OCI-M1 (cell line): ENCODE data around the gene IVNS1ABP.
"Not testable (repeated sequence)": the region's sequence is repeated elsewhere in the genome, so short reads cannot be mapped to it uniquely, and the experiment has no call there.

Source experiments
- DNase-seq: peaks from one replicate; lab custom pipeline; 2025; lab: John Stamatoyannopoulos, UW

The IVNS1ABP gene

DNA sequence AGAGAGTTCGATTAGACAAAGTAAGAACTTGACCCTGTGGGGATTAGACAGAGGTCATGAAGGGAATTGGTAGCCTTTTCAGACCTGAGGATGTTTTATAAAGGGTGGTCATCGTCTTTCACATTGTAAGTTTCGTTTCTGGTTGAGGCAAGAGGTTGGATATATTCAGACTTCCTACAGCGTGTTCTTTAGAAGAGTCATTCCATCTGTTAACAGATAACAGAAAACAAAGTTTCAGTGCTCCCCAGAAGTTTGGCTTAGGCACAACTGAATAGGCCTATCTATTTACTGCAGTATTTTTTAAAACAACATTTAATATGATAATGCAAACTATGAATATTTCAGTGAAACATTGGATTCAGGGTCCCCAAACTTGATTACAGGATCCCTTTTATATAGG, 17.1 kb upstream of the IVNS1ABP start:
- peak; percentile 73 for DNase-seq

DNA sequence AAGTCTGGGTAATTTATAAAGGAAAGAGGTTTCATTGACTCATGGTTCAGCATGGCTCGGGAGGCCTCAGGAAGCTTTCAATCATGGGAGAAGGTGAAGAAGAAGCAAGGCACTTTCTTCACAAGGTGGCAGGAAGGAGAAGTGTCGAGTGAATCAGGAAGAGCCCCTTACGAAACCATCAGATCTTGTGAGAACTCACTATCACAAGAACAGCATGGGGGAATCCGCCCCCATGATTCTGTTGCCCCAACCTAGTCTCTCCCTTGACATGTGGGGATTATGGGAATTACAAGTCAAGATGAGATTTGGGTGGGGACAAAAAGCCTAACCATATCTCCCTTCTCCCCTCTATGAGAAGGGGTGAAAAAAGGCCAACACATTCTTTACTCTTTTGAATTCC, 11.2 kb upstream of the IVNS1ABP start:
- DNase-seq: no peak

DNA sequence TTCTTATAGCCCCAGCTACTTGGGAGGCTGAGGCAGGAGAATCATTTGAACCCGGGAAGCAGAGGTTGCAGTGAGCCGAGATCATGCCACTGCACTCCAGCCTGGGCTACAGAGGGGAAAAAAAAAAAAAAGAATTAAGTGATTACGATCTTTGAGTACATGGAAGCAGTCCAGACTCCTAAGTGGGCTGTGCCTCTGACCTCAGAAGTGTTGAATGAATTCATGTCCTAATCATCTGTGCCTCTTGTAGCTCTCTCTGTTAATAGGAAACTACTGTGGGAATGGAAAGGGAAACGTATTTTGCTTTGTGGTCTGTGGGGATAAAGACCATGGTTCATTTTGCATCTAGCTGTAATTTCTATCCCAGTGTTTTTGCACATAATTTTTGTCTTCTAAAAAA, 8.4 kb upstream of the IVNS1ABP start:
- peak; percentile 51 for DNase-seq

DNA sequence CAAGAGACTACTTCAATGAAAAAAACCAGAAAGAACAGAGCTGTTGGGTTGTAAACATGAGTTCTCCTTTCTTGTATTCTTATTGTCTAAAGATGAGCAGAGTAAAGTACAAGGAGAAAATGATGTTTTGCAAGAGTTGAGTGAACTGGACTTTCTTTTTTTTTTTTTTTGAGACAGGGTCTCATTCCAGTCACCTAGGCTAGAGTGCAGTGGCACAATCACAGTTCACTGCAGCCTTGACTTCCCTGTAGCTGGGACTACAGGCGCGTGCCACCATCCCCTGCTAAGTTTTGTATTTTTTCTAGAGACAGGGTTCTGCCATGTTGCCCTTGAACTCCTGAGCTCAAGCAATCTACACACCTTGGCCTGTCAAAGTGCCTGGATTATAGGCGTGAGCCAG, 7.1 kb upstream of the IVNS1ABP start:
- DNase-seq: no peak

DNA sequence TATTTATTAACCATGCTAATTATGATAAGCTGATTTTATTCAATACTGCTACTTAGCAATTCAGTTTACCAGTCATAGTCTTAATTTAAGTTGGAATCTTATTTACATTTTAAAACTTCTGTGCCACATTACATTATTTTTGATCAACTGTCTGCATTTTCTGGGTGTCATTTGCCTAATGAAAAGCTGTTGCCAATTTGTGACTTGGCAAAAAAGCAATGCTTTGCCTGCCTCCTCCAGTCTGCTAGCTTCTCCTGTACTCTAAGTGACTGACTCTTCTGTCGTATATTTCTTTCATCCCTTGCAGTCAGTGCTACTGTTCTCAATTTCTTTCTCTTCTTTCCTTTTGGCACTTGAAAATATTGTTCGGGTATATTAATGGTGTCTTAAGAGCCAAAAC, 5.6 kb upstream of the IVNS1ABP start:
- no peak for DNase-seq

DNA sequence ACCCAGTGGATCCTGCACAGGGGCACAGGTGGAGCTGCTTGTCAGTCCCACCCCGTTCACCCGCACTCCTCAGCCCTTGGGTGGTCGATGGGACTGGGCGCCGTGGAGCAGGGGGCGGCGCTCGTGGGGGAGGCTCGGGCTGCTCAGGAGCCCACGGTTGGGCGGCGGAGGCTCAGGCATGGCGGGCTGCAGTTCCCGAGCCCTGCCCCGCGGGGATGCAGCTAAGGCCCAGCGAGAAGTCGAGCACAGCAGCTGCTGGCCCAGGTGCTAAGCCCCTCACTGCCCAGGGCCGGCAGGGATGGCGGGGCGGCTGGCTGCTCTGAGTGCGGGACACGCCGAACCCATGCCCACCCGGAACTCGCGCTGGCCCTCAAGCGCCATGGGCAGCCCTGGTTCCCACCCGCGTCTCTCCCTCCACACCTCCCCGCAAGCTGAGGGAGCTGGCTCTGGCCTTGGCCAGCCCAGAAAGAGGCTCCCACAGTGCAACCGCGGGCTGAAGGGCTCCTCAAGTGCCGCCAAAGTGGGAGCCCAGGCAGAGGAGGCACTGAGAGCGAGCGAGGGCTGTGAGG, 4.7 kb upstream of the IVNS1ABP start:
- DNase-seq: not testable (repeated sequence)

DNA sequence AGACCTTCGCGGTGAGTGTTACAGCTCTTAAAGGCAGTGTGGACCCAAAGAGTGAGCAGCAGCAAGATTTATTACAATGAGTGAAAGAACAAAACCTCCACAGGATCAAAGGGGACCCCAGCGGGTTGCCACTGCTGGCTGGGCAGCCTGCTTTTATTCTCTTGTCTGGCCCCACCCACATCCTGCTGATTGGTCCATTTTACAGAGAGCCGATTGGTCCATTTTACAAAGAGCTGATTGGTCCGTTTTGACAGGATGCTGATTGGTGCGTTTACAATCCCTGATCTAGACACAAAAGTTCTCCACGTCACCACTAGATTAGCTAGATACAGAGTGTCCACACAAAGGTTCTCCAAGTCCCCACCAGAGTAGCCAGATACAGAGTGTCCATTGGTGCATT, 4.1 kb upstream of the IVNS1ABP start:
- not testable (repeated sequence) for DNase-seq

DNA sequence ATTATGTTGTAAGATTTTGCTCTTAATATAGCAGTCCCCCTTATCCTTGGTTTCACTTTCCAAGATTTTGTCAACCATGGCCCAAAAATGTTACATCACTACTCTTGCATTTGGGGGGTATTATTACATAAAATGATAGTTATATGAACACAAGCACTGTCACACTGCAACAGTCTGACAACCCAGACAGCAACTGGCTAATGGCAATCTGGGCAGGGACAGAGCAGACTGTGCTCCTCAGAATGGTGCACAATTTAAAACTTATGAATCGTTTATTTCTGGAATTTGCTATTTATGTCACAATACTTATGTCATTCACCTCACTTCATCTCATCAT, 2.1 kb upstream of the IVNS1ABP start:
- no peak for DNase-seq

DNA sequence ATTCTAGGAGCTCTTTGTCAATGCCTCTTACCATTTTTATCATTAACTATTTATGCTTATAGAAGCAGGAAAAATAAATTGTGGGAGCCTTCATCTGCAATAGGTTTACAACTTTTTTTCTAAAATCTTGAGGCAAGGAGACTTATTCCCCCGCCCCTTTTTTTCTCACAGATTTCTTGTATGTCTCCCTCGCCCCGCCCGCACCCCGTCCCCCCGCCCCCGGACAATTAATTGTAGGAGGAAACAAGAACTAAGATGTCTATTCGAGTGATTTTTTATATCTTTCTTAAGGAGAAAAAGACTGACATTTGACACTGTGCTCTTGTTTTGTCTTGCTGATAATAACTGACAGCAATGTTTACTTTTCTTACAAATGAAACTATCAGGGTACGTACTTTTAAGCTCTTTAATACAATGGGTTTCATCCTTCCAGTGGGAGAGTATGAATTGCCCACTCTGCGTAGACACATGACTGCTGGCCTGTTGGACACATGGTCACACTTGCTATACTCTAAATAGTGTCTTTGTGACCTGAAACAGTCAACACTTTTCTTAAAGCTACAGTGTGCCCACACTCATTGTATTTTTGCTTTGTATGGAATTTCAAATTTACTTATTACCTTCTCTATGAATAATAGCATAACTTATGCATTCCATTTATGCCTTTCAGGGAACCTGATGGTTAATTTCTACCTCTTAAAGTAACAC, 1.5 kb upstream of the IVNS1ABP start:
- DNase-seq: peak; percentile 56

DNA sequence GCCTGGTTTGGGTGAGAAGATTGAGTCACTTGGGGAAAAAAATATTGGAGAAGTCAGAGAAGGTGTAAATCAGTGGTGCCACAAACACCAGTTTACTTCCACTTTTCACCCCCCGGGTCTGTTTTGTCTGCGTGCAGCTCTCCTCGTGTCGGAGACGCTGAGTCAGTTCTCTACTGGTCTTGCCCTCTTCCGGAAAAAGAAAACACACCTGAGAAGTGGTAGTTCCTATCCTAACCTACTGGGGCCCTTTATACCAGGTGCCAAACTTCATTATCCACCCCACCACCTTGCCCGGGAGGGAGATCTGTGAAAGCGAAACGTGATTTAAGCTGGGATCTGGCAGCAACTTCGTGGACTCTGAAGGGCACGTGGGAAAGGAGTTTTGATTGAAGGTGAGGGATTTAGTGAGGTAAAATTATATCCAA, 855 bp upstream of the IVNS1ABP start:
- DNase-seq: peak; percentile 95

DNA sequence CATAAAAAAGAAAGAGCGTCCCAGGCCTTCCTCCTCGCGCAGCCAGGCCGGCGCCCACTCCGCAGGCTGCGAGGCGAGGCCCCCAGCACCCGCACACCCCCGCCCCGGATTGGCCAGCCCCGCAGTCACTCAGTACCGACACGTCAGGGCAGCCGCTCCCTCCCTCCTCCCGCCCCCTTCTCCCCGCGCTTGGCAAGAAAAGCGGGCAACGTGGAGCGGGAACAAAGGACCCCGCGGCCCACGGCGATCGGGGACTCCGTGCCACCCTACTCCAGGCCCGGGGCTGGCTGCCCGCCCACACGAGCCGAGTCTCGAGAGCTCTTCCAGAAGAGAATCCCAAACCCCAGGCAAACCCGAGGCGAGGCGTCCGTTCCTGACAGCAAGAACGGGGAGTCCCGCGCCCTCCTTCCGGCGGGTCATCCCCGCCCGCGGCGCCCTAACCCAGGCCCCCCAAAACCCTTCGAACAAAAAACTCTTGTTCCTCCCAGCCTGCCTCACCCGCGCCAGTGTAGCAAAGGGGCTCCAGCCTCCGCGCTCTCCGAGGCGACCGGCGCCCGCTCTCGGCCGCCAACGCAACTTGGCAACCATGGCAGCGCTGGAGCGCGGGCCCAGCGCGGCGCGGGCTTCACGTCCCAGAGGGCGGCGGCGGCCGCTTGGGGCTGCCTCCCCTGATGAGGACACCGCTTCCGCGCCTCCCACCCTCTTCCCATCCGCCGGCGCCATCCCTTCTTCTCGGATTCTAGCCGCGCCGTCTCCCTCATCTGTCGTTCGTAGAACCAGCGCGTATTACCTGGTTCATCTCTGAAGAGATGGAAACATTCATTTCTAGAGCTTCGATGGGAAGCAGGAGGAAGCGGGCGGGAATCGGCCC, 645 bp downstream of the IVNS1ABP start:
- peak; percentile 89 for DNase-seq

DNA sequence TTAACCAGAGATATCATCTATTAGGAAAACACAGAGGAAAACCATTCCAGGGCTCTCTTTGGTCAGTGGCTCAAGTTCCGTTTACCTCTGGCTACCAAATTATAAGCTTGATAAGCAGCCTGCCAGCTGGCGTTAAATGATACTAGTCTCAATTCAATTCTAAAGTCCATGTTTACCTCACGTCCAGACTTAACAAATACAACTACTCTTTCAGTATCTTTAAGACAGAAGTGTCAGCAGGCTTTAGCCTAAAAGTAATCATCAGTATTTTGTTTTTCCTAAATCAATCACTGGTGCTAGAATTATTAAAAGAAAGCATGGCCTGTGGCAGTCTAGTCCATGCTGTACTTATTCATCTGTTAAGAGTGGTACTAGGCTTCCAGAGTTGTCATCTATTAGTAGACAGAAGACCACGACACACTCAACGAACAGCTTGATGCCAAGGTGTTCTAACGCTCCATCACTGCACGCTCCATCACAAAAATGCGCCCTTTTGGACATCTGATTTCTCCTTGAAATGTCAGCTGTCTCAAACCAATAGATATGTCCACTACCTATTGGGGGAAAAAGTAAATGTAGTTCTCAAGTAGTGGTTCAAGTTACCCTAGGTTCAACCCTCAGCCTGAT, 1.5 kb downstream of the IVNS1ABP start:
- peak; percentile 78 for DNase-seq

DNA sequence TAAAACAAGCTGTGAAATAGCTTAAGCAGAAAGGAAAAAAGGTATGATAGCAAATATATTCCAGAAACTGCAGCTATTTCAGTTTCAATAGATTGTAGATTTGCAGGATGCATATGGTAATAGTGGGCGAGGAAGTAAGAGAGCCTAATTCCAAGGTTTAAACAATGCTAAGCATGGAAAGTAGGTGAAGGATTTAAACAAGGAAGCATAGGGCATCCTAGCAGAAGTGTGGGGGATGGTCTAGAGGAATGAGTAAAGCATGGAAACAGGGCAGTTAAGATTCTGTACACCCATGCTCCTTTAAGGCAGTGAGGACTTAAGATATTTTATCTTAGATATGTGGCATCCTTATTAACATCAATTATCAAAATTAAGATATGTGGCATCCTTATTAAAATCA, 2.6 kb downstream of the IVNS1ABP start:
- DNase-seq: peak; percentile 72

DNA sequence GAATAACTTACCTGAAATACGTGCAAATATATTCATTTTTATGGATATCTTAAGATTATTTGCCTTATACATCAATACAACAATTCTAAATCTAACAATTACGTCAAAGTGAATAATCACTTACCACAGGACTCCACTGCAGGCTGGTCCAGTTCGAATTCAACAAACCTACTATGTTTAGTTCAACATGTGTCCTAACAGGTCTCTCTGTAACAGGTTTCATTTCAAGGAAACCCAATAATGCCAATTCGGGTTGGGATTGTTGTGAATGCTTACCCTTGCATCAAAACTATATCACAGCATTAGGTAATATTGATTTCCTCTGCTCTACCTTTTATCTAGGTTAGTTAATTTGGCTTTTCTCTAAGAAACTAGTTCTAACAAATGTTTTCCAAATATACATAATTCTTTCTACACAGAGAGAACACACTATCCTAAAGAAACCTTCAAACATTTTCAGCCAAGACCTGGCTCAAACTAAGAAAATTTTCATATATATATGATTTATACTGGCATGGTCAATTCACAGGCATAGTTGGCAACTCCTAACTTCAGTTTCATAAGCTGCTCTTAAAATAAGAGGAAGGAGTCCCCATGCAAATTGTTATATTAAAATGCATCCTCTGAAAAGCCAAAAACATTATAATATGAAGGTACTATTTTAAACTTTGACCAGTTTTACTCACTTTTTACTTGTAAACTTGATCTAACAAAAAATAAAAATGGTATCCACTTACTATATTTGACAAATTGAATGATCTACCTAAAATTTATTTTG, 4.5 kb downstream of the IVNS1ABP start:
- DNase-seq: peak; percentile 30

DNA sequence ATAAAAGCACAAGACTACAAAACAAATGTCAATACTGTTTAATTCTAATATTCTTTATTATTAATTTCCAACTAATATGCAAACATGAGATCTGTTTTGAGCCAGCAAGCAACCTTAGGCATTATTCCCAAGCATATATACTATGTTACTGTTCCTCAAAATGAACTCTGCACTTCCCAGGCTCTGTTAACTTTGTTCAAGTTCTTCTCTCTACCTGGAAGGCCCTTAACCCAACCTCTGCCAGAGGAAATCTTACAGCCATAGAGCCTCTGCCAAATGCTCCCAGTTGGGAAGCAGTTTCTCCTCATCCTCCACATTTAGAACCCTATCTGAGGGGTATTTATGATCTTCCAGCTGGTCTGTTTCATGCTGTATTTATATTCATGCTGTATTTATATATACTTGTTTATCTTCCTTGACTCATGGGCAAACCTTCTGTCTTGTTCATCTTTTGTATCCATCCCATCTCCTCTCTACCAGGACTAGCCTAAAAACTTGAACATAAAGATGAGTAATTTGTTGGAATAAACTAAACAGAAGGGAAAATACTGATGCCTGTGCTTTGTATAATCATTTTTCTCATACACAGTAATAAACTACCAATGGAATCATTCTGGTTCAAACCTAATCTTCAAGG, 5.3 kb downstream of the IVNS1ABP start:
- no peak for DNase-seq

DNA sequence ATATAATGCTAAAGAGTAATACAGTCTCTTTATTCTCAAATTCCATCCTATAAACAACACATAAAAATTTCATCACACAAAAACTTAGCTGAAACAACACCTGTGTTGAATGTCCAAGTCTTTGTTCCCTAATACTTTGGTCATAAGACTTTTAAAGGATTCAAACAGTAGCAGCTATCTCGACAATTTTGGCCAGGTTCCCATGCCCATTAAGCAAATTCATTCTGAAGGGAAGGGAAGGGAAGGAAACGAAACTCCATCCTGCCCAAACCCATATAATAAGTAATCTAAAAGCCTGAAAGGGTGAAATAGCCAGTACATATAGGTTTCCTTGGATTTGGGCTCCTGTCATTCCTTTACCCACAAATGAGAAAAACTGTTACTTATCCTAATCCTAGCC, 7.5 kb downstream of the IVNS1ABP start:
- DNase-seq: no peak

DNA sequence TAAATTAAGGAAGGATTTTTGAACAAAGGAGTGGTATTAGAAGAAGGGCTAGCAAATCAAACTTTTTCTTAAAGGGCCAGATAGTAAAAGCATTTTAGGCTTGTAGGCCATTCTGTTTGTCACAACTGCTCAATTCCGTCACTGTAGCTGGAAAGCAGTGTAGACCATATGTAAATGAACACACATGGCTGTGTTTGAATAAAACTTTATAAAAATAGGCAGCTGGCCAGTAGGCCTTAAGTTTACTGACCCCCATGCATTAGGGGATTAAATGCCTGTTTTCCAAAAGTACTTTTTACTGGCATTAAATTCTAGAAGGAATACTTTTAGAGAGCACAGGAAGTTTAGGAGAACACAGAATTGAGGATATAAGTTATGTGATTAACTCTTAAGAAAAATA, 8.9 kb downstream of the IVNS1ABP start:
- DNase-seq: no peak

DNA sequence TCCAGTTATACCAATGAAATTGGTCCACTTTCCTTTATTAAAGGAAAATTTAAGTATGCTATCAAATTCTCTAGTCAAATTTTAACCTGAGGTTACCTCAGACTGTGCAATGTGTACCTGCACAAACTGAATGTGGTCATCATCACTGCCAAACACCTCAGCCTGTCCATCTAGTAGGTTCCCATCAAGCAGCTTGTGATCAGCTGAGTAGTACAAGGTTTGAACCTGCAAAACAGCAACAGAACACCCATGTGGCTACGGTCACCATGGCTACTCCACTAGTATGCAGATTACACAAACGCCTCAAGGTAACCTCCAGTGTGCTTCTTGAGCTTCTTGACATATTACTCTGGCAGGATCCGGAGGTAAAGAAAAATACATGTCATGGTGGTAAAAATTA, 11.6 kb downstream of the IVNS1ABP start:
- DNase-seq: no peak

DNA sequence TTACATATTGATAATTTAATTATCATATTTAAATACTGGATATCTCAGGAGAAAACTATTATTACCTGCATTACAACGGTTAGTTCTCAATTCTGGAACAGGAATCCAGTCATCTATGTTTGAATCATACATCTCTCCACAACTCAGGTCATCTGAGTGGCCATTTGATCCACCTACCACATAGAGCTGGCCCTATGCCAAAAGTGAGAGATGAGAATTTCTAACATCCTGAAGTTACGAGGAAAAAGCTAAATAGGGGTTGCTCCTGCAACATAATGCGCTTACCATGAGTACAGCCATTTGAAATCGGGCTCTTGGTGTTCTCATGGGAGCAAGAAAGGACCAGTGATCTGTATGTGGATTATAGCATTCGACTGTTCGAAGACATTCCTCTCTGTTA, 16.9 kb downstream of the IVNS1ABP start:
- no peak for DNase-seq

DNA sequence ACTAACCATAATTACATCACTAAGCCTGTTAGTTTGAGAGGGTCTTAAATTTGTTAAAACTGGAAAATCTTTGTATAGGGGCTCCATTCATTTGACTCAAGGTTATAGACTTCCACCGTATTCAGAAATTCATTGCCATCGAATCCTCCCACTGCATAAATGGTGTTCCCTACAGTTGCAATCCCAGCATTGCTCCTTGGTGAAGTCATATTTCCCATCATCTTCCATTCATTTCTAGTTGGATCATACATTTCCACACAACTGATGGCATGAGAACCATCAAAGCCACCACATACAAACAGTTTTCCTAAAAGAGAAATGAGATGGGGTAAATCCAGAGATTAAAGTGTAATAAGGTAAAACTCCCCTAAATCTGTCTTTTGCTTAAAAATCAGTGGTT, 19.1 kb downstream of the IVNS1ABP start:
- no peak for DNase-seq

DNA sequence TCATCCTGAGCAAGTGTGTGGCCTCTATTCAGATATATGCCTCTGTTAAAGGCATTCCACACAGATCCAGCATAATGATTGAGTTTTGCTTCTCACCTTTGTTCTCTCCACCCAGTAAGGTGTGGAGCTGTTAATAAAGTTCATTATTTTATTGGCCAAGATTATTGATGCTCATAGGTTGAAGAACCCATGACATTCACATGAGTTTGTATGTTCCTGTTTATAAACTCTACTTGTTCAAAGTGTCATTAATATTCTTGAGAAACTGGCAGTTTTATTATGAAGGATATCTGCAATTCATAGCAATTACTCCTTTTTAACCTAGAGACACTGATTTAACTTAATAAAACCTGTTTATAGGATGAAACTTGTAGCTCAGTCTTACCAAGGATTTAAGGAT, 22.0 kb downstream of the IVNS1ABP start:
- DNase-seq: no peak
